Thoracic aorta (tissue), 2 donors: ENCODE measurements around the gene FBXO24. TPM values are rescaled to one million over a fixed set of nuclear protein-coding genes. Genes with fewer than 3 reads are reported as not detected.

ENCODE experiments used
- ATAC-seq: fragments of 150-250 bp; one replicate; pipeline ENCODE4 v1.8.0; 2017; ENCODE audit warnings: low read depth; ENCODE audit not compliant: insufficient number of reproducible peaks, low FRiP score
- DNase-seq: peaks from one replicate; pipeline ENCODE4 v3.0.0-alpha.2; 2020; ENCODE audit warnings: low spot score
- H3K27ac ChIP-seq, 2 donors: fragments of 200-600 bp; sonication (generic); 1 replicate in 1 of 2; 2 replicates in 1 of 2; pipeline ENCODE4 v1.5.1; 2016; ENCODE audit warnings: mild to moderate bottlenecking in 2 of 2, moderate library complexity in 2 of 2
- H3K27me3 ChIP-seq: fragments of 200-600 bp; sonication (generic); replicated peaks from 2 replicates; pipeline ENCODE4 v1.6.0; 2016; ENCODE audit warnings: mild to moderate bottlenecking; ENCODE audit not compliant: insufficient read depth
- H3K36me3 ChIP-seq: fragments of 200-600 bp; sonication (generic); one replicate; pipeline ENCODE4 v1.5.1; 2016
- H3K4me1 ChIP-seq, 2 donors: fragments of 200-600 bp; sonication (generic); 1 replicate in 1 of 2; 2 replicates in 1 of 2; pipeline versions ENCODE4 v1.5.1 to v1.6.0; 2016; ENCODE audit warnings: low read depth in 2 of 2, mild to moderate bottlenecking in 1 of 2; ENCODE audit not compliant: control insufficient read depth in 1 of 2
- H3K4me3 ChIP-seq: fragments of 200-600 bp; sonication (generic); 2 replicates; pipeline ENCODE4 v1.5.1; 2016; ENCODE audit warnings: mild to moderate bottlenecking
- H3K9me3 ChIP-seq: fragments of 200-600 bp; sonication (generic); 2 replicates; pipeline ENCODE4 v1.5.1; 2016
- total RNA-seq, 2 donors: library from RNA; depleted of rRNA; stranded (reverse); fragments of >200 nt; gene quantifications; one replicate each; pipeline versions ENCODE4 v1.1.0 to v1.2.3, GENCODE V29; 2016
- TF ChIP-seq, protein P1 (sequence below): fragments of 200-600 bp; sonication (generic); IDR thresholded peaks from one replicate; pipeline ENCODE4 v1.5.1; 2019; ENCODE audit warnings: antibody characterized with exemption

FBXO24 gene
- total RNA-seq, 2 donors from 2014 or later, result not detected

DNA sequence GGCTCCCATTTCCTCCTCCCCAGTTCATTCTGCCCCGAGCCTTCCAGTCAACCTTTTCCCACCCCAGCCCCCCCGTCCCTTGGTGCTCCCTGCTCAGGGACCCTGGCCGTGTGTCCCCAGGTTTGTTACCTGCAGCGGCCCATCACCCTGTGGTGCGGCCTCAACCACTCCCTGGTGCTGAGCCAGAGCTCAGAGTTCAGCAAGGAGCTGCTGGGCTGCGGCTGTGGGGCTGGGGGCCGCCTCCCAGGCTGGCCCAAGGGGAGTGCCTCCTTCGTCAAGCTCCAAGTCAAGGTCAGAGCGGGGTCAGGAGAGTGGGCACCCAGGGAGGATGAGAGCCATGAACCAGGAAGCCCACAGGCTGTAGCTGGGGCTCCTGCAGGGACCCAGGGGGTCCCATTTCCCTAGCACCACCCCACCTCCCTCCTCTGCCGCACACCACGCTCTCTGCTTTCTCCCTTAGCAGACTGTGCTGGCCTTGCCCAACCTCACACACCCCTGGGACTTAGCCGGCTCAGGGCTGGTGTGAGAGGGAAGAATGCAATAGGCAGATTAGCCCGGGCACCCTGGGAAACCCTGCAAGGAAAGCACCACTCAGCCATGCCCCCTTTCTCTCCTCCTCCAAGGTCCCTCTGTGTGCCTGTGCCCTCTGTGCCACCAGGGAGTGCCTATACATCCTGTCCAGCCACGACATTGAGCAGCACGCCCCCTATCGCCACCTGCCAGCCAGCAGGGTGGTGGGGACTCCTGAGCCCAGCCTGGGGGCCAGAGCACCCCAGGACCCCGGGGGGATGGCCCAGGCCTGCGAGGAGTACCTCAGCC, 14.0 kb downstream of the FBXO24 start:
- TF ChIP-seq, protein P1, sequence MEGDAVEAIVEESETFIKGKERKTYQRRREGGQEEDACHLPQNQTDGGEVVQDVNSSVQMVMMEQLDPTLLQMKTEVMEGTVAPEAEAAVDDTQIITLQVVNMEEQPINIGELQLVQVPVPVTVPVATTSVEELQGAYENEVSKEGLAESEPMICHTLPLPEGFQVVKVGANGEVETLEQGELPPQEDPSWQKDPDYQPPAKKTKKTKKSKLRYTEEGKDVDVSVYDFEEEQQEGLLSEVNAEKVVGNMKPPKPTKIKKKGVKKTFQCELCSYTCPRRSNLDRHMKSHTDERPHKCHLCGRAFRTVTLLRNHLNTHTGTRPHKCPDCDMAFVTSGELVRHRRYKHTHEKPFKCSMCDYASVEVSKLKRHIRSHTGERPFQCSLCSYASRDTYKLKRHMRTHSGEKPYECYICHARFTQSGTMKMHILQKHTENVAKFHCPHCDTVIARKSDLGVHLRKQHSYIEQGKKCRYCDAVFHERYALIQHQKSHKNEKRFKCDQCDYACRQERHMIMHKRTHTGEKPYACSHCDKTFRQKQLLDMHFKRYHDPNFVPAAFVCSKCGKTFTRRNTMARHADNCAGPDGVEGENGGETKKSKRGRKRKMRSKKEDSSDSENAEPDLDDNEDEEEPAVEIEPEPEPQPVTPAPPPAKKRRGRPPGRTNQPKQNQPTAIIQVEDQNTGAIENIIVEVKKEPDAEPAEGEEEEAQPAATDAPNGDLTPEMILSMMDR, result no peak
- Histone ChIP-seq H3K27ac (no peak overlapping the region), H3K36me3 (no peaks in the 10 kb centered on the region), H3K4me1 (peaks cover 11 to 28% of the 10 kb centered on the region in 2 donors), H3K9me3 (no peaks in the 10 kb centered on the region), H3K4me3 (no peak overlapping the region), H3K27me3 (no peaks in the 10 kb centered on the region)
- ATAC-seq, result no peak
- no peak for DNase-seq

DNA sequence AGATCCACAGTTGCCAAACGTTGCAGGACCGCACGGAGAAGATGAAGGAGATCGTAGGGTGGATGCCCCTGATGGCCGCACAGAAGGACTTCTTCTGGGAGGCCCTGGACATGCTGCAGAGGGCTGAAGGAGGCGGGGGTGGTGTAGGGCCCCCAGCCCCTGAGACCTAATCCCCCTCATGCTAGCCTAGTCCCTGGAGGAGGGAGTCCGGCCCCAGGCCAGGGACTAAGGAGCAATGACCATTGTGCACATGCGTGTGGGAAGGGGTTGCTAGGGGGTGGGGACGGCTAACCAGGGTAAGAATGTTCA, 14.6 kb downstream of the FBXO24 start:
- peaks cover 11 to 31% of the 10 kb centered on the region in 2 donors for H3K4me1 ChIP-seq
- TF ChIP-seq, protein P1, result no peak
- no peaks in the 10 kb centered on the region for H3K27me3 ChIP-seq
- ATAC-seq (no peak), DNase-seq (no peak)
- no peaks in the 10 kb centered on the region for H3K36me3 ChIP-seq
- H3K9me3 ChIP-seq, result no peaks in the 10 kb centered on the region
- no peak overlapping the region for H3K4me3 ChIP-seq
- H3K27ac ChIP-seq, result no peak overlapping the region

DNA sequence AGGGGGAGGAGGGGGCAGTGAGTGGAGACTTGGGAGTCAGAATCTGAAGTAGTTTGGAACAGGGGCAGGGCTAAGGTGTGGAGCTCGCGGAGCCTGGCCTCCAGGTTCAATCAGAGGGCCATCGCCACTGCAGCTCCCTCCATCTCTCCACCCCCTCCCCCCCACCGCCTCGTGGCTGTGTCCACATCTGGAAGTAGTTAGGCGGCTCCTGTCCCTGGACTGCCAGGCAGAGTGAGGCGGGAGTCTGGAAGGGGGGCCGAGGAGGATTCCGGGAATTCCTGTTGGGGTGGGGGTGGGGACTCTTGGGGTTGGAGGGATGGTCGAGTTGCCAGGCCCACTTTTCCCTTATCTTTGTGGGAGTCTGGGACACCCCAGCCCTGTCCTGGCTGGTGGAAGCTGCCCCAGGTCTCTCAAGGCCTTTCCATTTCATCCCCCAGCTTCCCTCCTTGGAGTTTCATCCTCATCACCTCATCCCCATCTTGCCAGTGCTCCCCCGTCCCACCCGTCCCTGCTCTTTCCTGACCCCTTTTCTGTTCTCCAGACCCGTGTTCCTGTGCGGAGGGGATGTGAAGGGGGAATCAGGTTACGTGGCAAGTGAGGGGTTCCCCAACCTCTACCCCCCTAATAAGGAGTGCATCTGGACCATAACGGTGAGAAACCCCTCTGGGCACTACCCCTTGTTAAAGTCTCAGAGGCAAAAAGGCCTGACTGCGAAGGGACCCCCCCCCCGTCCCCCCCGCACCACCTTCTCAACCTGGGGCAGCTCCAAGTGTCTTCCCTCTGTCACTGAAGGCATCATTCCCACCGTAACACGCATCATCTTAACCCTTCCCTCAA, 17.0 kb downstream of the FBXO24 start:
- peaks cover 11 to 31% of the 10 kb centered on the region in 2 donors for H3K4me1 ChIP-seq
- peak overlapping the region; percentile 96 for H3K4me3 ChIP-seq
- DNase-seq (no peak), ATAC-seq (no peak)
- H3K27ac ChIP-seq, result peak overlapping the region; percentile 92 to 94
- TF ChIP-seq, protein P1, result no peak
- no peaks in the 10 kb centered on the region for H3K9me3 ChIP-seq
- no peaks in the 10 kb centered on the region for H3K27me3 ChIP-seq
- H3K36me3 ChIP-seq, result no peaks in the 10 kb centered on the region

DNA sequence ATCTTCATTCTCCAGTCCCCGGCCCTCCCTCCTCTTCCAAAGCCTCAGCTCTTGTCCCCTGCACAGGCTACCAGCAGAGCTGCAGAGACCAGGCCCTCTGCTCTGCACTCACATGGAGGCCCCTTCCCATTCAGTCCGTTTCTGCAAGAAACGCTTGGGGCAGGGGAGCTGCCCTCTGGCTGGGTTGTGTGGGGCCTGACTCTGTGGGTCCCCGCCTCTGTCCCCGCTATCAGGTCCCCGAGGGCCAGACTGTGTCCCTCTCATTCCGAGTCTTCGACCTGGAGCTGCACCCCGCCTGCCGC, 17.5 kb downstream of the FBXO24 start:
- H3K27me3 ChIP-seq, result no peaks in the 10 kb centered on the region
- no peaks in the 10 kb centered on the region for H3K36me3 ChIP-seq
- H3K4me1 ChIP-seq, result peaks cover 11 to 31% of the 10 kb centered on the region in 2 donors
- TF ChIP-seq, protein P1, result no peak
- H3K4me3 ChIP-seq, result peak overlapping the region; percentile 96
- DNase-seq (no peak), ATAC-seq (no peak)
- no peaks in the 10 kb centered on the region for H3K9me3 ChIP-seq
- H3K27ac ChIP-seq, result peak overlapping the region; percentile 92 to 94
